Activated CD4-positive, CD25-positive, alpha-beta regulatory T cell (primary cell): Measurements from ENCODE around the gene TRPM1.

ENCODE experiments used
- DNase-seq, 4 experiments: peaks; one replicate each; lab custom pipeline; 2025; lab: John Stamatoyannopoulos, UW

TRPM1 gene

DNA sequence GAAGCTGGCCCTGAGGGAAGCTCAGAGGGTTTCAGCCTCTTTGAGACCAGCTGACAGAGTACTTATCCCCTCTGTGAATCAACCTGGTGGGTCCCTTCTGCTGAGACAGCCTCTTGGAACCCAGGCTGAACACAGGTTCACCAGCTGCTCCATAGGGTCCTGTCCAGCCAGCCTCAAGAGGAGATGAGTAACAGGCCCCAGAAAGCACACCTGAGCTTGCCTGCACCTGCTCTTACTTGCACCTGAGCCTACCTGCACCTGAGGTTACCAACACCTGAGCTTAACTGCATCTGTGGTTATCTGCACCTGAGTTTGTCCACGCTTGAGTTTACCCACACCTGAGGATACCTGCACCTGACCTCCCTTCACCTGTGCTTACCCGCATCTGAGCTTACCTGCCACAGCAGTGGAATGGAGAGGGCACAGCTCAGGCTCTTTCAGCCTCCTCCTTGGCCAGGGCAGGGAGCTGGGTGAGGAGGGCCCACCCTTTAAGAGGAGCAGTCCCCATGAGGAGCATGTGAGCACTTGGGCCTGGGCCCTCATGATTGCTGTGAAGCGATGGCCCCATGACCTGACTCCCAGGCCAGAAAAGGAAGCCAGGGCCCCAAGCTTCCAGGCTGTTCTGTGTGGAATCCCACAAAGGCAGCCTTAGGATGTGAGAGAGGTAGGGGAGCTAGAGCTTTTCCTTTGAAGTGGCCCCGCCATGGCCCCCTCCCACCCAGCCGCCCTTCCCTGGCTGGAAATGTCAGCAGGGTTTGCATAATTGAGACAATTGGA lies at the start of gene TRPM1:
TRPM1 (minus strand) TSS at position 464 of the 777 bp plus-strand sequence. CDS start 20,370 bp downstream, outside the sequence.
- no peak for DNase-seq

GRCh38 chr15:31150732-31151231 lies 49.3 kb upstream of the TRPM1 start:
- DNase-seq = no peak

DNA sequence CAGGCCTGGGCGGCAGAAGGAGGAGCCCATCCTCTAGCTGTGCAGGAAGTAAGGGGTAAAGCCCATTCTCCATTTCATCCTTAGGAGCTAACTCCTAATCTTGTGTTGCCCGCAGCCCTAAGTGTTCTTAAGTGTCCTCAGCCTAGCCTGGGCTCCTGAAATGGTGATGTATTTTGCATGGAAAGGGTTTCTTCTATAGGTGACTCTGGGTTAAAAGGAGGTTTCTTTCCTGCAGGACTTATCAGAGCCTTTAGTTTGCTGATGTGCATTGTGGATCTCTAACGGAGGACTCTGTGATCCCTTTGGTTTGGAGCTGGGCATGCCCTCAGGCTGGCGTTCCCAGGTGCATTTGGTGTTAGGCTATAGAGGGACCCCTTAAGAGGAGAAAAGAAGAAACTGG lies 48.5 kb upstream of the TRPM1 start:
- no peak for DNase-seq

DNA sequence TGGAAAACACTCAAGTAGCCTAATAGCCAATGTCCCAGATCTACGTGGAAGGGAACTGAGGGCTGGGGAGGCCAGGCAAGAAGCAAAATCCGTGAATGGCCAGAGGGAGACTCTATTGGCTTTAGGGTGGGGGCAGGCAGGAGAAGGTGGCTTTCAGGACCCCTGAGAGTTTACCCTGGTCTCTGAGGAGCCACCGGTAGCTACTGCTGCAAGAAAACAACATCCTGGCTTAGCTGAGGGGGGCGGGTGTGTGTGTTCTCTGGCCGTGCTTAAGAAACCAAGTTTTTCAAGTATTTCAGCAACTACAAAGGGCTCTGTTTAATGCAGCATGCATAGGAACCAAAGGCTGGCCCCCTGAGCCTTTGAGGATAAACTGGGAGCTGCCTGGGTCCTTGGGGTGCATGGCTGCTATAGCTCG lies 47.6 kb upstream of the TRPM1 start:
- DNase-seq = no peak

DNA sequence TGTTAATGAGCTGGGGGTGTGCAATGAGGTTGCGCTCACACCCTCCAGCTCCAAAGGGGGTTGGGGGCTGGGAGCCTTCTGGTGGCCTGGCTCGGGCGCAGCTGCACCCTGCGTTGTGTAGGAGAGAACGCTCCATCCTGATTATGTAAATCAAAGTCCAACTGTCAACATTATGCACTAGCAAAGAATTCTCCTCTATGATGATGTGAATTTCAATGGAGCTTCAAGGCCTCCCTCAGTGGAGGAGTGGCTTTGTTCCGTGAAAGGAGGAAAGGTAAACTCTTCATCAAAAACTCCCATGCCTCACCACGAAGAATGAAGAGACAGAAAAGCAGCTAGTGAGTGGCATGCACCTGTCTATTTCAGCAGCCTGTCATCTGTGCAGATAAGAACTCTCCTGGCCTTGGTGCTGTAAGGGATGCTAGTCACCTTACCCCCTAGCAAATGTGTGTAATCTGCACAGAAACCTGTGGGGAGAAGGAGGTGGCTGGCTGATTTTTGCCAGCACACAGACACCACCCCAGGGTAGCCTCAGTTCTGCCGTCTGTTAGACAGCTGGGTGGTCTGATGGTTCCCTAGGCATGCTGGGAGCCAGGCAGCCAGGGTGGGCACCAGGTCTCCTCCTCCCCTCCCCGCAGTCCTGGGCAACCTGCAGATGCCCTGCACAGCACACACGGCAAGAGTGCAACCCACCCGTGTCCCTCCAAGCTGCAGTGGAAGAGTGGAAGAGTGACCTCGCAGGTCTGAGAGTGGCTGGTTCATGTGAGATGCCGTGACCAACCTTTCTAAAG lies 47.0 kb upstream of the TRPM1 start:
- DNase-seq = no peak

- DNase-seq = no peak
These were observed 46.4 kb upstream of the TRPM1 start for GRCh38 chr15:31147944-31148296.

- DNase-seq = no peak
These were observed 45.9 kb upstream of the TRPM1 start for GRCh38 chr15:31147456-31147855.

GRCh38 chr15:31145271-31145911 lies 43.9 kb upstream of the TRPM1 start:
- DNase-seq = no peak

DNA sequence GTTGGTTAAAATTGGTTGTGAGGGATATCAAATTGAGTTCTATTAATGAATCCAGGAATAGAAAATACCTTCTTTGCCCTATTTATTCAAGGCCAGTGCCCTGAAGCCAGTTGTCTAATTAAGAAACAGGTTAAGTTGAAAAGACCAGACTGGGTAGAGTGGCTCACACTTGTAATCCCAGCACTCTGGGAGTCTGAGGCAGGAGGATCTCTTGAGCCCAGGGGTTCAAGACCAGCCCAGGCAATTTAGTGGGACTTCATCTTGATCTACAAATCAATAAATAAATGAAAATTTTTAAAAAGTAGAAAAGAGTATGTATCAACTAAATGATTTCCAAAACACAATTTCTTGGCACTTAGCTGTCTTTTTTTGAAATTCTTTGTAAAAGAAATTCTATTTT lies 40.3 kb upstream of the TRPM1 start:
- DNase-seq = no peak

DNA sequence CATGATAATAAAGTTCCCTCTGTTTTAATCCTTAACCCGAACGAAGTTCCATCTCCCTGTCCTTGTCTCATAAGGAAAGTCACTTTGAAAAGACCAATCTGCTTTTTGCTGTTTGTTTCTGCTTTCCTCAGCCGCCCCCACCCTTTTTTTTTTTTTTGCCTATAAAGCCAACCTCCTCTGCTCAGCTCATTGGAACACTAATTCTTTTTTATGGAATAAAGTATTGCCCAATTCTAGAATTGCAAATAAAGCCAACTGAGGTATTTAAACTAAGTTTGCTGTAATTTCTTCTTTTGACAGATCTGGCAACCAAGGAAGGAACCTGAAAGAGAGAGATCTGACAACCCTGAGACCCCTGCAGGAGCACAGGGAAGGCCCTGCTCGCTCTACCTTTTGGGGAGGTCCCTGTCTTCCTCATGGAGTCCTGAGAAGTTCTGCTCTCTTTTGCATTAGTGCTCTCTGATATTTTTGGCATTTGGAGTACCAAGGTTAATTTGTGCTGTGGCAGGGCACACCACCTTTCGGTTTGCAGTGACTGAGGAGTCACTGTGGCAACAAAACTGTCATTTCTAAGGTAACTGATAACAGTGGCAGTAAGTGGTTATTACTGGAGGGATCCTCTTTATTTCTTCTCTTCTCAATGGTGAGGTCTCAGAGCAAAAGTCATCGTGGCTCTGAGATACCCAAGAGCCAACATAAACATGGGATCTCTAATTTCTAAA lies 35.2 kb upstream of the TRPM1 start:
- no peak for DNase-seq

DNA sequence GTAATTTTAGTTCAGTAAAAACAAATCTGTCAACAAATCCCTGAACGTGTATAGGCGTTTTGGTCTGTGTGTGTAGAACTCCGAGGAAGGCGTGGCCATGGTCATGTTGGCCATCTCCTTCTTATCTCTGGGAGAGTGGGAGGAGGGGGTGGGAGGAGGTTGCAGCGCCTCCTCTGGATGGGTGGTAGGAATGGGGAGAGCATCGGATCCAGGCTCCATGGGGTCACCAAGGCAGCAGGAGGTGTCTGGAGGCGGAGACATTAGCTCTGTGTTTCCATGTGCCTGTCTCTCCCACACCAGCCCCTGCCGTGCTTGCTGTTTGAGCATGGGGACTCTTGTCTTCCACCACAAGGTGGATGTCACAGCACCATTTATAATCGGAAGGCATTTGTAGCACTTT lies 34.5 kb upstream of the TRPM1 start:
- no peak for DNase-seq

GRCh38 chr15:31135523-31135922 lies 34.0 kb upstream of the TRPM1 start:
- no peak for DNase-seq

DNA sequence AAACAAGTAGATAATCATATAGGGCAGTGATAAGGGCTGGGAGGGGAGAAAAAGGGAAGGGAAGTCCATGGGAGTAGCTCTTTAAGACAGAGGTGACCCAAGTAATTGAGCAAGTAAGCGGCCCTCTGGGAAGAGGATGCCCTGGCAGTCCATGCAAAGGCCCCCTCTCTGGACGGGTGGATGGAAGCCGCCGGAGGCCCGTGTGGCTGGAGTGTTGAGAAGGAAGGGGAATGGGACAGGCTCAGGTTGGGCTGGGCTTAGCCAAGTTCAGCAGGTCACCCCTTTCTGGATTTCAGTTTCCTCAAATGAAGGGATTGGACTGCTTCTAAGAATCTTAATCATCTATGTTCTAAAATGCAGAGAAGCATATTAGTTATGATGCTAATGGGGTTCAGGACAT lies 32.4 kb upstream of the TRPM1 start:
- no peak for DNase-seq

DNA sequence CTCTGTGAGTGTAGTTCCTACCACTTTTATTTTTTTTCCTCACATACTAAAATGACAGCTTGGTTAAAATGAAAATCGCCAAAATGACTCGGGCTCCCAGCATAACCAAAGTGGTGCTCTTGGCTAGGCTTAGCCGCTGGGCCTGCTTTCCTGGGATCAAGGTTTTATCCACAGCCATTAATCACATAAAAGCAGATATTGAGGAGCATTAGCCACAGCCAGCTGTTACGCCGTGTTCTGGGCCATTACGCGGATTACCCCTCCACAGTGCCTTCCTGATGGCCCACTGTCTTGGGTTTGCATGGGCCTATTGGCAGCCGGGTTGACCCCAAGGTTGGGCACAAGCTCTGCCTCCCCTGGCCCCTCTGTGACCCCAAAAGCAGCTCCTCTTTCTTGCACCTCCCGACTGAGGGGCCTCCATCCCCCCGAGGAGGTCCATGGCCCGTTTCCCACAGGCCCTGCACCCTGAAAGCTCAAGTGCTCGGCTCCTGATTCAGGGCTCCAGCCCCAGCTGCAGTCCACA lies 30.4 kb upstream of the TRPM1 start:
- DNase-seq = no peak

GRCh38 chr15:31130576-31131237 lies 29.2 kb upstream of the TRPM1 start:
- DNase-seq = no peak

- DNase-seq = no peak
These were observed 28.3 kb upstream of the TRPM1 start for GRCh38 chr15:31129769-31130303.

DNA sequence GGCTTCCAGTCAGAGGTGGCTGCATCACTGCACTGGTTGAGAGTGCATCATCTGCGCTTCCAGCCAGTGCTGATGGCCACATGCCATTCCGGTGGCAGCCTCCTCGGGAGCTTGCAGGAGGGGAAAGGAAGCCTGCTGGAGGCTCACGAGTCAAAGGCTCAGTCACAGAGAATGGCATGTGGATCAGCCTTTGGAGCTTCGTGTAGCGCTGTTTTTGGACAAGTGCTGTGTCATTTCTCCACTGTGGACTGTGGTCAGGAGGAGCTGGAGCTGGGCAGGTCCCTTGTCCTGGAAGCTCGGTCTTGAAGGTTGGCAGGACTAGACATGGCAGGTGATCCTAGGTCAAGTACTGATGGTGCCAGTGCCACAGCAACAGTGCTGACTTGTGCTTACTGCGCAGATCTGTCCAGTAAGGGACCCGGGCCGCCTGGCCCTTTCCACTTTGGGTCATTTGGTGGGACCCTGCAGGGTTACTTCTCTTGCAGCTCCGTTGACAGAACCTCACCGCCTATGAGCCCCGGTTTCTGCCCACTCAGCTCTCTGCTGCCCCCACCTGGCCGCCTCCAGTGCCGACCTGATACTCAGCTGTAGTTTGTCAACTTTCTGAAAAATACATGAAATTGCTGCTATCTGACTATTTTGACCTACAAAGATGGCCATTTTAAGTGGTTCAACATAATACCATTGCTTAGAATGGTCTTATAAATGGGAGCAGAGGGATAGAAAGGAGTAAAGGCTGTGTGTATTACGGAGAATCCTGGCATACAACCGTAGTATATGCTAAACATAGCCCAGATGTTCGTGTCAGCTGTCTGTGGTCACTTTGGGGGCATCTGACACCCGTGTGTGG lies 27.6 kb upstream of the TRPM1 start:
- peak; percentile 48 to 71 (median 55) for DNase-seq

DNA sequence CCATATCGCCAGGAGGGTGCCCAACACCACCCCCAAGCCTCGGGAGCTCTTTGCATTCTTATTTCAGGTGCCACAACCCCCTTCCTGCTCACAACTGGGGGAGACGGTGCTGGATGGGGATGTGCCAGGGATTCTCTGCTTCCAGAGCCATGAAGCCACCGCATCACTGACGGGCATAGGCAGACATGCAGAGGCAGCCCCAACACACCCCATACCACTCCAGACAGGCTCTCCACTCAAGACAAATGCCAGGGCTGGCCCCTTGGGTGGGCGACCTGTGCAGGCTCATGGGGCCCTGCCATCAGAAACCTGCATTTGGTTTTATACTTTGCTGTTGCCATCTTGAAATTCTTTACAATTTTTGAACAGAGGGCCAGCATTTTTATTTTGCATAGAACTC lies 27.0 kb upstream of the TRPM1 start:
- DNase-seq = no peak

DNA sequence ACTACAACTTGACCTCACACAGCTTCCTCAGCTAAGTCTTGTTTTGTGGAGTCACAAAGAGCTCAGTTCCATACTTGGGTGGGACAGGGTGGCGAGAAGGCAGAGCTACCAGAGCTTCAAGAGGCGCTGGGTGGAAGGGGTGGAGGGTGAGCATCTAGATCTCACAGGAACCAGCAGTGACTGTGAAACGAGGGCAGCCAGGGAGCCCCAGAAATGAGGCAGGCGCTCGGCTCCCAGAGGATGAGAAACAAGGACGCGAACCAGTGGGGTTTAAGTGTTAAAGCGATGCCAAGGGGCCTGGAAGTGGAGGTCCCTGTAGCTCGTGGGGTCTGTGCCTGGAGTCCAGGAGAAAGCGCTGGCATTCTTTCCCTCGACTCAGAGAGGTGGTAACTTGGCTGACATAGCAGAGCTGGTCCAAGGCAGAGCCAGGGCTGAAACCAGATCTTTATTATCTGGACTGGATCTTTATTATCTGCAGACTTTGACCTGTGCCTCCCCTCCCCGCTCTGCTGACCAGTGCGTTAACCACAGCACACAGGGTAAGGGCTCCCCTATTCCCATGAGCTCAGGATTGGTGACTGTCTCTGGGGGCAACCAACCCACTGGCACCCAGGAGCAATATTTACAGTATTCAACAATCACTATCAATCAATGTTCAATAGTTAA lies 26.2 kb upstream of the TRPM1 start:
- DNase-seq = no peak

GRCh38 chr15:31125061-31125460 lies 23.5 kb upstream of the TRPM1 start:
- DNase-seq = no peak
